ENCODE results near the gene CORO2A.

DNA sequence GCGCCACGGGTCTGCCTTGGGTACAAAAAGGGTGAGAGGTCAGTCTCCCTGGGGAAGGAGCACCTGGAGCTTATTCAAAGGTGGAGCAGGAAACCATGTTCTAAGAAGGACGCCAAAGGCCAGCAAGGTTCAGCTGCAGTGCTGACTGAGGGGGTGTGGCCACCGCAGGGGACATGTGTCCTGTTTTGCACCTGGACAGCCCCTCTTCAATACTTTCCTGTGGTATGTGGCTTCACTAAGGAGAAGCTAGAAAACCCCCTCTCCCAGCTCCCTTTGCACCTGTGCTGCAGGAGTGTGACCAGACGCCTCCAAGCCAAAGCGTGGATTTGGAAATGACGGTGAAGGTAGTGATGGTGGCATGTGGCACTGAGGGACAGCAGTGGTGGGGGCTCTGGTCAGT lies 97.0 kb downstream of the CORO2A start:
- TF ChIP-seq POLR2A (IDR thresholded peaks at IDR 0.05; ENCODE audit: low read depth, low read length) (no peak), POLR2AphosphoS5 (IDR thresholded peaks at IDR 0.05; ENCODE audit: low read depth, low read length) (no peak), TAF1 (IDR thresholded peaks at IDR 0.05; ENCODE audit: low read depth, low read length) (no peak), SPI1 (IDR thresholded peaks at IDR 0.05; ENCODE audit: low read depth, low read length) (no peak), PAX5 (IDR thresholded peaks at IDR 0.05; ENCODE audit: insufficient read depth, low read length, severe bottlenecking) (no peak), POU2F2 (IDR thresholded peaks at IDR 0.05; ENCODE audit: low read depth, low read length) (no peak)
